ENCODE measurements around the gene KRT78.

Gene KRT78

GRCh38 chr12:52825961-52826360 is 22.8 kb downstream of the KRT78 start:
- DNase-seq (ENCODE audit: low read depth in 2 of 2): no peak

GRCh38 chr12:52824741-52825410 is 23.9 kb downstream of the KRT78 start:
- no peak for DNase-seq (ENCODE audit: low read depth in 2 of 2)

GRCh38 chr12:52823761-52824450 is 24.9 kb downstream of the KRT78 start:
- DNase-seq (ENCODE audit: low read depth in 2 of 2): no peak

GRCh38 chr12:52822771-52823510 is 25.9 kb downstream of the KRT78 start:
- DNase-seq (ENCODE audit: low read depth in 2 of 2): no peak

- no peak for DNase-seq (ENCODE audit: low read depth in 2 of 2)
These were observed 26.8 kb downstream of the KRT78 start for GRCh38 chr12:52821826-52822660.

- DNase-seq (ENCODE audit: low read depth in 2 of 2): no peak
These were observed 27.6 kb downstream of the KRT78 start for GRCh38 chr12:52821071-52821730.

GRCh38 chr12:52820521-52820920 is 28.3 kb downstream of the KRT78 start:
- DNase-seq (ENCODE audit: low read depth in 2 of 2): no peak

- DNase-seq (ENCODE audit: low read depth in 2 of 2): no peak
These were observed 28.9 kb downstream of the KRT78 start for GRCh38 chr12:52819731-52820510.

- DNase-seq (ENCODE audit: low read depth in 2 of 2): no peak
These were observed 29.8 kb downstream of the KRT78 start for GRCh38 chr12:52818887-52819420.

- no peak for DNase-seq (ENCODE audit: low read depth in 2 of 2)
These were observed 30.4 kb downstream of the KRT78 start for GRCh38 chr12:52818388-52818787.

- DNase-seq (ENCODE audit: low read depth in 2 of 2): no peak
These were observed 31.0 kb downstream of the KRT78 start for GRCh38 chr12:52817699-52818238.

- DNase-seq (ENCODE audit: low read depth in 2 of 2): no peak
These were observed 31.6 kb downstream of the KRT78 start for GRCh38 chr12:52817003-52817698.

GRCh38 chr12:52815676-52816588 is 32.9 kb downstream of the KRT78 start:
- DNase-seq (ENCODE audit: low read depth in 2 of 2): no peak

GRCh38 chr12:52815161-52815560 is 33.6 kb downstream of the KRT78 start:
- DNase-seq (ENCODE audit: low read depth in 2 of 2): no peak

- DNase-seq (ENCODE audit: low read depth in 2 of 2): no peak
These were observed 34.1 kb downstream of the KRT78 start for GRCh38 chr12:52814710-52815155.

GRCh38 chr12:52813885-52814709 is 34.7 kb downstream of the KRT78 start, which contains the start of gene KRT4:
TSS of gene KRT4 (minus strand) at chr12:52814116. CDS start at chr12:52814058, 58 bp downstream.
- DNase-seq (ENCODE audit: low read depth in 2 of 2): no peak

- no peak for DNase-seq (ENCODE audit: low read depth in 2 of 2)
These were observed 35.5 kb downstream of the KRT78 start for GRCh38 chr12:52813203-52813819.

Data from stimulated activated CD4-positive, alpha-beta T cell treated with anti-CD3 and anti-CD28 coated beads, Interleukin-1b, Interleukin-23, amount 100 ng/mL, for 1 hour (primary cell).